Activated CD4-positive, CD25-positive, alpha-beta regulatory T cell (primary cell): ENCODE results near the gene FHOD3.
"Not testable (repeated sequence)": the region's sequence is repeated elsewhere in the genome, so short reads cannot be mapped to it uniquely, and the experiment has no call there.

Source experiments
- DNase-seq, 4 experiments: peaks; one replicate each; lab custom pipeline; 2025; lab: John Stamatoyannopoulos, UW

FHOD3 gene

DNA sequence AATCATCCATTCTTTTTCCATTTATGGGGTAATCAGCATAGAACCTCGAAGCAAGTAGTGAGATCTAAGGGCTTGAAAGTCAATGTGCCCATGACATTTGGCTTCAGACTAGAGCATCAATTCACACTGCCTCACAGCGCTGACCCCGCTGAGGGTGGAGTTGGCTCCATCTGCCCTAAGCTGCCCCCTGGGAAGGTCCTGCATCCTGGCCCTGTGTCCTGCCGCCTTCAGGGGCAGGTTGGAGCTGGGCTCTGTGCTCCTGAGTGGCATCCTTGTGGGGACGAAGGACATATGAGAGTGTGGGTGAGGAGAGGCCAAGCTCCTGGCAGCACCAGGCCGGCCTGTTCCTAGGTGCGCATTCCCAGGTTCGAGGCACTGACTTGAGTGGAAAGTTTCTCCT, 249.4 kb downstream of the FHOD3 start:
- no peak for DNase-seq

DNA sequence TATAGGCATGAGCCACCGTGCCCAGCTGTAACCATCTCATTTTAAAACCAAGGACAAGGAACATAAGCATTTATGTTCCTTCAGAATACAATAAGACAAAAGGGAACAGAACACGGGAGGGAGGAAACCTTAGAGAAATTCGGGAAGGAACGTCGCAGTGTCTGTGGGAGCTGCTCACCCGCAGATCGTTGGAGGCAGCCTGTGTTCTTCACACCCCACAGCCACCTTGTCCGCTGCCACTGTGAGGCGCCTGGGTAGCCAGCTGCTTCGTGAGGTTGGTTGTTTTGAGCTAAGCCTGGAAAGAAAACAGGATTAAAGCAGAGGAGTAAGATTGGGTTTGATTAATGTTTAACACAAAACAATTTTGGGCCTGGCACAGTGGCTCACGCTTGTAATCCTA, 250.0 kb downstream of the FHOD3 start:
- no peak for DNase-seq

DNA sequence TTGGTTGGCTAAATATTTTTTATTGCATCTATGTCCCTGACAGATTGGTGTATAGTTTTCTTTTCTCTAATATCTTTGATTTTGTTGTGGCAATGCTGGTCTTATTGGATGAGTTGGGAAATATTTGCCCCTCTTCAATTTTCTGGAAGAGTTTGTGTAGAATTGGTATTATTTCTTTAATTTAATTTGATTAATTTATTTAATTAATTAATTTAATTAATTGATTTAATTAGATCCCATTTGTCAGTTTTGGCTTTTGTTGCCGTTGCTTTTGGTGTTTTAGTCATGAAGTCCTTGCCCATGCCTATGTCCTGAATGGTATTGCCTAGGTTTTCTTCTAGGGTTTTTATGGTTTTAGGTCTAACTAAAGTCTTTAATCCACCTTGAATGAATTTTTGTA, 253.8 kb downstream of the FHOD3 start:
- not testable (repeated sequence) for DNase-seq

DNA sequence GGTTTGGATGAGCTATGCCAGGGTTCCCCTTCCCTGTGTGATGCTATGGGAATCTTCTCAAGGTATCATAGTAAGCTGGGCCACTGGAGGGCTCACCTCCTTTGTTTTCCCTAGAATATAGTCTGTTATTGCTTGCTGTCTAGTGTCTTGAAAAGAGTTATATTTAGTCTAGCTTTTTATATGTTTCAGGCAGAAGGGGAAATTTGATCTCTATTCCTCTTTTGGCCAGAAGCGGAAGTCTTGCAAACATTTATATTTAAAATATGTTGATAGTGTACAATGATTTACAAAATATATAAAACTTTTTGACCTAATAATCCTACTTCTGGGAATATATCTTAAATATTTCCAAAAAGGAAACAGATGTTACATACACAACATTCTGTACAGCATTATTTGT, 260.7 kb downstream of the FHOD3 start:
- no peak for DNase-seq

DNA sequence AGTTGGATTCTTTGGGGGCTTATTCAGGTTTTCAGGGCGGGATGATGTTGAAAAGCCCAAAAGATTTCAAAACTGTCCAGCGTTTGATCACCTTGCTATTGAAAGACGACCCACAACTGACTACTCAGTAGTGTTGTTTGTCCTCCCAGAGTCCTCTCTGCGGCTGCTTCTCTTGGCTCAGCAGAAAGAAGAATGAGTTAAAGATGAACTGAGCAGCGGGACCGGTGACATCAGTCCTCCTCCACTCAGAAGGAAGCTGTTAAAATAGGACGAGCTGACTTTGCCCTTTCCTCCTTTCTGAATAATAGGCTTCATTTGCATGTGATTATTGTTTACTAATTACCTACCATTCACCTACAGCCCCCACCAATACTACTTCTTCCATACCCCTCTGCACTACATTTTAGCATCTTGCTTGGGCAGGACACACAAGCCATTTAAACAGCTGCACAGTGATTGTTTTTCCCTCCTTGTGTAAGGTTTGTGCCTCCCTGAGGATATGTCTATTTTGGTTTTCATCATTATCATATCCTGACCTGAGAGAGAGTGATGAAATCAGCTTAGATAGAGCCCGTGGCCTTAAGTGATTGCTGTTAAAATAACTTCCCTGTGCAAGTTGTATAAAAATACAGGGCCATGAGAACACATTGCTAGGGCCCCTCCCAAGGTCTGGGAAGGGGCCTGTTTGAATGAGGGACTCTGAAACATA, 261.8 kb downstream of the FHOD3 start:
- DNase-seq, result no peak

DNA sequence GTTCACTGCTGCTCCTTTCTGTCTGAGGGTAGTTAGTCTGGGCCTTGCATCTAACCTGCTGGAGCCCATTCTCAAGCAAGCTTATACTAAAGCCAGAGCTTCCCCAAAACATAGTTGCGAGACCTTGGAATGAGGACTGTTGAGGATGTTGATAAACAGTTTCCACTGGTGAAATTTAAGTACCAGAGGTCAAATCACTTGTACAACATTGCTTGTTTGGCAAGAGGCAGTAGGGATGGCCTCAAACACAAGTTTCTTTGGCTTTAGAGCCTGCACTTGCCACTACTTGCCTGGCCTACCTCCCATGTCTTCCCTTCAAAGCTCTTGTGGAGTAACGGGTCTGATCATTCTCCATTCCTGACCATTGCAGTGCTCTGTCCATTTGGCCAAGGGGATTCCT, 262.7 kb downstream of the FHOD3 start:
- no peak for DNase-seq

DNA sequence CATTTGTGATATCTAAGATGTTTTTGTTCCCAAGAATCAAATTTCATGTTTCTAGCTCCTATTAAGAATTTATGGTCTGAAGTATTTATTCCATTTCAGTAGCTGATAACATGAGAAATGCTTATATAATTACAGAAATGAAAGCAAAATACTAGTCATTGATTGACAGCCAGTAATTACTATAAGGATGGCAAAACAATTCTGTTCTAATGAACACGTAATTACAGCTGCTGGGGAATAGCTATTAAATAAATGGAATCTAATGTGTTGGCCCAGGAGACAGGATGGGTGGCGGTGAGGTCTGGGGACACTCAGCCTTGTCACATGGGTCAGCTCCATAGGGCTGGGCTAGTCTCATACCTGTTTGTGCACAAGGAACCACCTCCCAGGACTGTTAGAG, 263.5 kb downstream of the FHOD3 start:
- DNase-seq, result no peak

DNA sequence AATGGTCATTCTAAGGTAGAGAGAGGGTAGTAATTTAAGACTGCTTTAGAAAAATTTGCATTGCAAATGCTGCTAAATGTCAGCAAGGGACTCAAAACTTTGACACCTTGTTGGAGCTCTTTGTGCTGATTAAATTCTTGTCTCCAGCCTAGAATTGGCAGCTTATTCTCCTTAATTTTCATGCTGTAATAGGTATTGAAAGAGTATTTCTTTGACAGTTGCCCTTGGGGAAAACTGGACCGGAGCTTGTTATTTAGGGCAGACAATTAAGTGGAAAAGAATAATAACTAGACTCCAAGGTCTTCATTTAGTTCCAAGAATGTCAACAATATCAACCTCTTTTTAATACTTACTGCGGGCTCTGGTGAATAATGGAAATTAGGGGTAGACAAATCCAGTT, 267.3 kb downstream of the FHOD3 start:
- no peak for DNase-seq

DNA sequence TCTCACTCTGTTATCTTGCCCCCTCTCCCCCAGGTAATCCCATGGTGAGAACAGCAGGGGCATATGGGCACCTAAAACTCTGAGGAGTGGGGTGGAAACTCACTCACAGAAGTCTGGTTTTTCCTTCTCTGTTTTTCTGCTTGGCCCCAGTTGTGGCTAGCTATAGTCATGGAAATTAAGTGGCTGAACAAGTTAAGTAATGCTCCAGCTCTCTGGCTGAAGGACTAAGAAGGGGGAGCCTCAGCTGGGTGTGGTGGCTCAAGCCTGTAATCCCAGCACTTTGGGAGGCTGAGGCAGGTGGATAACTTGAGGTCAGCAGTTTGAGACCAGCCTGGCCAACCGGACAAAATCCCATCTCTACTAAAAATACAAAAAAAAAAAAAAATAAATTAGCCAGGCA, 270.3 kb downstream of the FHOD3 start:
- DNase-seq, result no peak

DNA sequence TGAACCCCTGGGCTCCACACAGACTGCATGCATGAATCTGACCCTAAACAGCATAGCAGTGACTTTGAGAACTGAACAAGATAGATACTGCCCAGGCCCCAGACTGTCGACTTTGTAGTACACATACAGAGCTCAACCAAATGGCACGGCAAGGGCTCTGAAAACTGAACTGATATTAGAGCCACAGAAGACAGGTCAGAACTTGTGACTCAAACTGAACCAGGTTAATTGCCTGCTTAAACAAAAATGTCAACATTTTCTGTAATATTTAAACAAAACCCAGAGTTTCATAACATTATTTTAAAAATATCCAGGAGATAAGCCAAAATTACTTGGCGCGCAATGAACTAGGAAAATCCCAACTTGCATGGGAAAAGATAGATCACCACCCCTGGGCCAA, 271.0 kb downstream of the FHOD3 start:
- no peak for DNase-seq

DNA sequence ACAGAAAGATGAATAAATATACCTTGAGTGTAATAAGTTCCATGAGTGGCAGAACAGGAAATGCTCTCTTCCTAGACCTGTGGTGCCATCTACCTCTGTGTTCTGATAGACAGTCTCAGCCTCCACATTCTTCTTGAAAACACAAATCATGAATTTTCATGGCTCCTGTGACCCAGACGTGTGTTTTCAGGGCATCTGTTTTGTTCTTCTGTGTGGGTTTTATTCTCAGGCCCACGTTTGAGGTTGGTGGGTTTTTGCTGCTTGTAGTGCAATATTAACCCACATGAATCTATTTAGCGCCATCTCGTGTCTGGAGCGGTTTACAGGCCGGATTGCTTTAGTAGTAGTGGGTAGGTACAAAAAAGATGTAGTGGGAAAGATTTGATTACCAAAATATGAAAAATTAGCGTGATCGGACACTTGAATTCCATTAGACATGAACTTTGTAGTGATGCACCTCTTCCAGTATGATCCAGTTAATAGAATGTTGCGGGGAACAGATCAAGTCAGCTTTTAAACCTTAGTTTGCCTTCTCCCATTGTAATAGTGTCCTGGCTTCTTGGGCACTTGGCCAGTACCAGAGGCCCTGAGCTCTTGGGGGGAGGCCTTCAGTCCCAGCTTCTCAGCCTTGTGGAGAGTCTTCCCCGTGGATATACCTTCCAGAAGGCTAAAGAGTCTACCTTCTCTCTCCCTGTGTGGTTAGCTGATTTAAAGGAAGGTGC, 274.8 kb downstream of the FHOD3 start:
- DNase-seq, result no peak

DNA sequence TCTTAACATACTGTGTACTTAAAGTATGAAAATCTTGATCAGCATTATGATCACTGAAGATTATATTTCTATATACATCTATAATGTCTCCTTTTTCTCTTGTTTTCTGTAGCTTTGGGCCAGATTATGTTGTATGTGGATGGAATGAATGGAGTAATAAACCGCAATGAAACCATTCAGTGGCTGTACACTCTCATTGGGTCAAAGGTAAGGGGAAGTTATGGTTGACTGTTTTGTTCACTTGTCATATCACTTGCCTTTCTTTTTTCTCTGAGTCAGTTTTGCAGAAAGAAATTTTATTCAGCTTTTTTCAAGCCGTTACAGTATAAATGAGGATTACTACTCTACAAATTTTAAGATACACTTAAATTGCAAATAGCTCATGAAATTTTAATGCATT, 278.8 kb downstream of the FHOD3 start:
- no peak for DNase-seq

DNA sequence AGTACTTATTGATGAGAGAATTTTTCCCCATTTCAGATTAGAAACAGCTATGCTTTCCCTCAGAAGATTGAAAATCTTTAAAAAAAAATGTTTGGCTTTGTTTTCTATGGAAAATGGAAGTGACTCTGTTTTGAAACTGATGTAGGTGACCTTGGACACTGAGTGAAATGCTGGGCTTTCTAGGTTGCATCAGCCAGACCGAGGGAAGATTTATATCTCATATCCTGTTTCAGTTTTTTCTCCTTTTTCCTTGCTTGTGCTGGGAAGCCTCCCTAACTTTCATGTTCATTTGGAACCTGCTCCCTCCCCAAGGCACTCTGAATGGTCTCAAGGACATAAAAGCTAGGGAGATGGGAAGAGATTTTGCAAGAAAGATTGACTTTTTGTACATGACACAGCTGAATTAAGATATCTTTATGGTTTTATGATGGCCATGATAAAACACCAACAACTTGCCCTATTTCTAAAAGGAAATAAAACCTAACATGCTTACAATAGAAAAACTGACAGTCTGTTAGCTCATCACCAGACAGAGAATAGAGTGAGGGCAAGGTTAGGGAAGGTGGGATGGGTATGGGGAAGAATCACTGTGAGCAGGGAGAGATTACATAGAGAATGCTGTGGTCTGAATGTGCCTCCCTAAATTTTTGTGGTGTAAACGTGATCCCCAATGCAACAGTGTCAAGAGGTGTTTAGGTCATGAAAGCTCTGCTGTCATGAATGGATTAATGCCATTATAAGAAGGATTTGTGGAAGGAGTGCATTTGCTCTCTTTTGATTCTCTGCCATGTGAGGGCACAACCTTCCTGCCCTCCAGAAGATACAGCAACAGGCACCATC, 281.6 kb downstream of the FHOD3 start:
- no peak for DNase-seq

DNA sequence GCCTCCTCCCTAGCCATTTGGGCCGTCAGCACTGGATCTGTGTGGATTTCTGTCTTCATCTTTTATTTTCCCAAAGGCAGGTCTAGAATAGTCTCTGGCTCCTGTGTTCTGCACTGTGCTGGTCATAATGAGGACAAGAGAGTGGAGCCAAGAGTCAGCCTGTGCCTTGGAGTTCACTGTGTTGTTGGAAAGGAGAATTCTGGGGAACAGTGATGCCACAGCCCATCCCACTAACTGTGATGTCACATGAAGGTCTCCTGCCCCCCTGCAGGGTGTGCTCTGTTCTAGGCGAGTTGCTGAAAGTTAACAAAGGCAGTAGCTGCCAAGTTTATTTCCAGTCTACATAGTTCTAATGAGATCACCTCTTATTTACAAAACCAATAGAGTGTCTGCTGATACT, 282.8 kb downstream of the FHOD3 start:
- DNase-seq, result no peak

DNA sequence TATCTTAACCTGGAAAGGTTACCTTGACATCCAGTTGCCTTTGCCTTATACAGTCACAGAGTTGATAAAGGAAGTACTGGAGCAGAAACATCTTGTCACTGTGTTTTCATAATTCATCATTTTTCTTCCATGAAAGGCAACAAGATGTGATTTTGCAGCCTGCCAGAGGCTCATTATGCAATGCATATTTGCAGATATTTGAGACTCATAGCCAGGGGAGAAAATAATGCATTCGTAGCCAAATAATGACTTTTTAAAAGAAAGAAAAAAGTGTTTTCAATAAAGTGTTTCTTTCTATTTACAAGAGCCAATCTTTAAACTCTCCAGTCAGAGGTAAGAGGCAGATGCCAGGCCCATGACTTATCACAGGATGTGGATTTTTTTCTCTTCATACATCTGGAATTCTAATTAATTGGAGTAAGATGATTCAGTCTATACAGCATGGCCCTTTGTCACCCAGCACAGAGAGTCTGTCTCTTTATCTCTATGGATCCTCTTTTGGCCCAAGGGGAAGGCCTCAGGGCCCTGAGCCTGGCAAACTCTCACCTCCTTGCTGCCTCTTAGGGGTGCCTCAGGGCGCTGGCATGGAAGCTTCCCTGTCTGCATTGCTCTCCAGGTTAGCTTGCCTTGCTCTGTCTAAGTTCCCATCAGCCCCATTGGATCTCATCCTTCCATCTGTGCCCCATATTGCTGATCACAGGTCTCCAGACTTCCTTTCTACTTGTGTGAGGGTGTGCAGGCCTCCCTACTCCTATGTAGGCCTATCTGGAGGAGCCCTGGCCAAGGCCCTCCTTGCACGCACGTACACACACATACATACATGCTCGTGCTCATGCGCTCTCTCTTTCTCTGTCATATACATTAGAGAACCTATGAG, 283.6 kb downstream of the FHOD3 start:
- no peak for DNase-seq

DNA sequence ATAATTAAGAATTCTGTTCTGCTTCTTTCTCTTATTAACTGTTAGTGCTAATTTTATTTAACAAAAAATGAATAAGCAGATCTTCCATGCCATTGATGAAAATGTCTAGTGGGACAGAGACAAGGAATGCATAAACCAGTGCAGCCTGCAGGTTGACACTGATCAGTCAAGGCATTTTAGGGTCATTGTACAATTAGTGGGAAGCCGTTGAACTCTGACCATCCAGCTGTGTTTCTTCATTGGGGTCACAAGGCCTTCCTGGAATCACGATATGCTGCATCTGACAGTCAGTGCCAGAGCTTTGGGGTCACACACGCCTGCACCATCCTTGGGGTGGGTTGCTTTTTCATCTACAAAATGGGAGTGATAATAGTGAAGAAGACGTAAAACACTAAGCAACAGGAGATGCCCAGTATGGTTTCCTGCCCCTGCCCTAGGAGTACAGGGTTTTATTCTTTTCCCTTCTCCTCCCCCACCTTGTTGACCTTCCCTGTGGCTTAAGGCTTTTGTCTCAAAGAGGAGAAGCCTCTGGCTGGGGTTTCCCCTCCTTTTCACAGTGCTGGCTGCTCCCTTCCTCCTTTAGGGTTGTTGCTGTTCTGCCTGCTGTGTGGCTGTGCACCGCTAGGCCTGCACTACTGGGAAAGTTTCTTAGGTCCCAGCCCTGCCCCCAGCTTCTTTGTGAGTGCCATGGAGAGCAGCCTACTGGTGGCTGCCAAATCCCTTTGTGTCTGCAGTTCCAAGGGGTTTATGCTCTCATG, 285.7 kb downstream of the FHOD3 start:
- no peak for DNase-seq

DNA sequence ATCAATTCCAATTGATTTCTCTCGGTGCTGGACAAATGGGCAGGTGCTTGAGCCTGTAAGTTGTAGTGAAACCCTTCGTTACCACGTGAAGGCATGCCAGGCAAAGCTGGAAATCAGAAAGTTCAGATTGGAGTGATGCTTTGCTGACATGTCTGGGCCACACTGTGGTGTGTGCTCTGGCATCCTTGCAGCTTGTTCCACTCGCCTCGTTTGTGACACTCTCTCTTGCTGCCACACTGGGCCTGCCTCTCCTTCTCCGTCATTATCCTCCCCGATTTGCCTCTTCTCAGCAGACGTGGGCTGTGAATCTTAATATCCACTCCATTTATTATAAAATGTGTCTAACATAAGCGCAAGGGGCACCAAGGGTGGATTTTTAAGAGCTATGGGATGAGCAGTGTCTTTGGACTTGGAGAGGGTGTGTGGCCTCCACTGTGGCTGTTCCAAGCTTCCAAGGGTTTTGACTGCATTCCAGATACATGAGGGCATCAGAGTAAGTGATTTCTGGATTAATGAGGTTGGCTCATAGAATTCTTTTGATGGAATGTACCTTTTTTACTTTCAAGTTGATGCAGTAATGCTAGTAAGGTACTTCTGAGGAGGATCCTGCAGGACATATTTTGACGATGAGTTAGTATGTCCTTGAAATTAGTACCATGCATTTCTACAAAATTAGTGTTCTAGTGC, 292.5 kb downstream of the FHOD3 start:
- DNase-seq, result no peak

DNA sequence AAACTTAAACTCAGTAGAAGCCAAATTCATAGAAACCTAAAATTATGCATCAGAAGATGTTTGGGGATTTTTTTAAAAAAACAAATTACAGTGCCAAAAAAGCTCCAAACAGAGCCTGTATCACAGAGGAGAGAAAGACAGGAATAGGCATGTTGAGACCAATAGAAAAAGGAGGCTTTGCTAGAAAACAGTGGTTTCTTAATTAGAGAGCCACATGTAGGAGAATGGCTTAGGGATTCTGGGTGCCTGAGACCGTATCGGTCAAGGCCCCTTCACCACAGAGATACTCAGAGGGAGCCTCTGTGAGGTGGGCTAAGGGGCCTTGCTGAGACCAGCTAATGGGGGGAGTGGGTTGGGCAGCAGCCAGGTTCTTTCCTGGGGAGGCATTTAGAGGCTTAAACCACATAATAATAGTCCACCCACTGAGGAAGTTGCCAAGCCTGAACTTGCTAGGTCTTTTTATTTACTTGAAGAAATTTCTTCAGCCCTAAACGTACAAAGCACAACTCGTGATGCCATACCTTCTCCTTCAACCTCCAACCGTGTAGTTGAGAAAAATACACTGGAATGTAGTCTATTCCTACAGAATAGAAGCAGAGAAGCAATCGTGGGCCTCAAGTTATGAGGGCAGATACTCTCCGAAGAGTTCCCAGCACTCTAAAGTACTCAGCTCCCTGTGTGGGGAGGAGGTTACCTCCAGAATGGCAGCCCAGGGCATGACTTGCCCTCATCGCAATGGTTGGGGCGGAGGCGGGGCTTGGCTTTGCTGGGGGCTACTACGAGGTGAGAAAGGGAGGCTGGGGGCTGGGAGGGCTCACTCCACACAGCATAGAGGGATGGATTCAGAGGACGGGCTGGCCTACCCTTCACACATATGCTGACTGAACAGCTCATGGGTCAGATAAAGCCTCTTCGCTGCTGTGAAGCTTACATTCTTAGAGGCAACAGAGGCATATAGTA, 293.4 kb downstream of the FHOD3 start:
- no peak for DNase-seq

DNA sequence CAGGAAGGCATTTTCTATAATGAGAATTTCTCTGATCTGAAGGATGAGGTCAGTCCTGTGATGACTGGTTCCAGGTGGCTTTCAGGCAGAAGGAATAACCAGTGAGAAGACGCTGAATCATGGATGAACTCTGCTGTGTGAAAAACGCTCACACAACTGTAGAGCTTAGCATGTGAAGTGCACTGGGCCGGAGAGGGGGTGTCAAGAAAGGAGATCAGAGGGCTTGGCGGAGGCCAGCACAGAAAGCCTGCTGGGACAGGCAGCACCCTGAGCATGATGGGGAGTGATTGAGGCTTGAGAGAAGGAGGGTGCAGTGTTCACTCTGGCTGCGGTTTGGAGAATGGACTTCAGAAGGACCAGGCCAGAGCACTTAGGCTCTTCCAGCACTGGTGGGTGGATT, 294.8 kb downstream of the FHOD3 start:
- DNase-seq, result no peak
